Measurements from ENCODE around the gene METTL17.
A peak's percentile ranks its signal among the peaks of the same experiment; 100 is the strongest.
"Not testable (repeated sequence)": the region's sequence is repeated elsewhere in the genome, so short reads cannot be mapped to it uniquely, and the experiment has no call there.

The METTL17 gene

GRCh38 chr14:21025371-21026273, 35.8 kb downstream of the METTL17 start:
- DNase-seq: no peak

GRCh38 chr14:21026274-21026987, 36.7 kb downstream of the METTL17 start:
- no peak for DNase-seq

- DNase-seq: no peak
Measured at GRCh38 chr14:21026988-21027315, 37.2 kb downstream of the METTL17 start.

- no peak for DNase-seq
Measured at GRCh38 chr14:21029917-21030316, 40.1 kb downstream of the METTL17 start, which contains the start of gene TPPP2. Gene TPPP2 (plus strand): TSS chr14:21030217. CDS start chr14:21030582, 365 bp downstream.

- DNase-seq: no peak
Measured at GRCh38 chr14:21030531-21030930, 40.8 kb downstream of the METTL17 start.

GRCh38 chr14:21032326-21033132, 42.7 kb downstream of the METTL17 start:
- no peak for DNase-seq

GRCh38 chr14:21033133-21033698, 43.4 kb downstream of the METTL17 start:
- DNase-seq: no peak

- DNase-seq: no peak
Measured at GRCh38 chr14:21034707-21035106, 44.9 kb downstream of the METTL17 start, which contains the start of gene RNASE13. Gene RNASE13 (minus strand): TSS chr14:21034807. CDS start chr14:21034288, 519 bp downstream.

GRCh38 chr14:21036751-21037150, 47.0 kb downstream of the METTL17 start:
- DNase-seq: no peak

GRCh38 chr14:21037156-21037555, 47.4 kb downstream of the METTL17 start:
- no peak for DNase-seq

- no peak for DNase-seq
Measured at GRCh38 chr14:21038441-21039422, 49.0 kb downstream of the METTL17 start.

- DNase-seq: peak; percentile 9
Measured at GRCh38 chr14:21039585-21040369, 50.0 kb downstream of the METTL17 start.

- DNase-seq: no peak
Measured at GRCh38 chr14:21040370-21040925, 50.7 kb downstream of the METTL17 start.

- DNase-seq: not testable (repeated sequence)
Measured at GRCh38 chr14:21040941-21041340, 51.2 kb downstream of the METTL17 start.

GRCh38 chr14:21041676-21042433, 52.1 kb downstream of the METTL17 start, which contains the start of gene RNASE7:
Gene RNASE7 (plus strand): TSS chr14:21042362. CDS start chr14:21042993, 631 bp downstream.
- DNase-seq: no peak

GRCh38 chr14:21042918-21043317, 53.1 kb downstream of the METTL17 start:
- no peak for DNase-seq

- no peak for DNase-seq
Measured at GRCh38 chr14:21043387-21043973, 53.7 kb downstream of the METTL17 start.

GRCh38 chr14:21043974-21044618, 54.3 kb downstream of the METTL17 start:
- DNase-seq: peak; percentile 60
